ENCODE results near the gene ARMH4.

Gene ARMH4

GRCh38 chr14:58100735-58101368 lies 51.2 kb downstream of the ARMH4 start:
- DNase-seq (ENCODE audit: low read depth in 4 of 4, low spot score in 1 of 4), result no peak

GRCh38 chr14:58099682-58100081 lies 52.3 kb downstream of the ARMH4 start:
- DNase-seq (ENCODE audit: low read depth in 4 of 4, low spot score in 1 of 4), result no peak

DNA sequence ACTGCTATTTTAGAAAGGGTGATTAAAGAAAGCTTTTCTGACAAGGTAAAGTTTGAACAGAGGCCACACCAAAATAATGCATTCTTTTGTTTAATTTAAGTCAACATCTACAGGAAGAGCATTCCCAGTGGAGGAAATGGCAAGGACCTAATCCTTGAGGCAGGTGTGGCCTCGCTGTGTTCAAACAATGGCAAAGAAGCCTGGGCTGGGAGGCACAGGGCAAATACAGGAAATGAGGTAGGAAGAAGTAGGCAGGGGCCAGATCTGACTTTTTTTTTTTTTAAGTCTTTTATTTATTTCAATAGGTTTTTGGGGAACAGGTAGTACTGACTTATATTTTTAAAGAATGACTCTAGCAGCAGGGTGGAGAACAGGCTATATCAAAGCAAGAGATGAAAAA lies 53.5 kb downstream of the ARMH4 start:
- DNase-seq (ENCODE audit: low read depth in 4 of 4, low spot score in 1 of 4), result no peak

DNA sequence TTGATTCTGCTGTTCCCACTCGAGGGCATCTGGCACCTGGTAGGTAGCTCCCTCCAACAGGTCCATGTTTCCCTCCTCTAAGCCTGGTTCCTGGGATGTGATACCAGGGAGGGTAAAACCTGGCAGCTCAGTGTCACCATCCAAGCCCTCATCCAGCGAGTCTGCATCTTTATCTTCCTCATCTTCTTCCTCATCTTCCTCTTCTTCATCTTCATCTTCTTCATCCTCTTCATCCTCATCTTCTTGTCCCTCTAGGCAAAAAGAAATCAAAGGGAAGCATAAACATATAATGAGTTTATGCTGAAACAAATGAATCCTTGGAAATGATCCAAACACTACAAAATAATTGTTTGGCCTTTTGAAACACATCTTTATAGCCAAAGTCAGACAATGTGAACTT lies 55.3 kb downstream of the ARMH4 start:
- no peak for DNase-seq (ENCODE audit: low read depth in 4 of 4, low spot score in 1 of 4)

- no peak for DNase-seq (ENCODE audit: low read depth in 4 of 4, low spot score in 1 of 4)
These were observed 60.0 kb downstream of the ARMH4 start for GRCh38 chr14:58091883-58092630.

- no peak for DNase-seq (ENCODE audit: low read depth in 4 of 4, low spot score in 1 of 4)
These were observed 62.4 kb downstream of the ARMH4 start for GRCh38 chr14:58089612-58090011.

GRCh38 chr14:58088961-58089360 lies 63.1 kb downstream of the ARMH4 start:
- DNase-seq (ENCODE audit: low read depth in 4 of 4, low spot score in 1 of 4), result no peak

- no peak for DNase-seq (ENCODE audit: low read depth in 4 of 4, low spot score in 1 of 4)
These were observed 66.1 kb downstream of the ARMH4 start for GRCh38 chr14:58085877-58086276.

DNA sequence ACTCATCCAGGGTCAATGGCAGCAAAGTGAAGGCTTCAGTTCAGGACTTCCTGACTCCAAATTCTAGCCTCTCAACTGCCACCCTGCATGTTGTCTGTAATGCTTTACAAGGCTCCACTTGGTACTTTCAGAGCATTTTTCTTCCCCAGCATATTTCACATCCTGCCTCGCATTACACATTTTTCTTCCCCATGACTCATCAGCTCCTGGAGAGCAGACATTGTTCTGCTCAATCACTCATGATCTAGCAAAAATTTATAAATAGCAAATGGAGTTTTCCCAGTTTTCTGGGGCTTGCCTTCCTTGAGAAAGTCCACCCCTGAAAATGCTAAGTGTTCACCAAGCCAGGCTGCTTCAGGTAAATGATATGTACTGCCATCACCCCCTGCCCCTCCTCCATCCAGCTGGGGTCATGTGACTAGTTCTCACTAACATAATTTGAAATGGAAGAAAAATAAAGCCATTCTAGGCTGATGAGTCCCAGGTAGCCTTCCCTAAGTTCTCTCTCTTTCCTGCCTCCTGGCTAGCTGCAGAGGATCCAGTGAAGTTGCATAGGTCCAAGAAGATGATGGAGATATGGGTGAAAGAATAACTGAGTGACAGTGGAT lies 69.4 kb downstream of the ARMH4 start:
- DNase-seq (ENCODE audit: low read depth in 4 of 4, low spot score in 1 of 4), result no peak

DNA sequence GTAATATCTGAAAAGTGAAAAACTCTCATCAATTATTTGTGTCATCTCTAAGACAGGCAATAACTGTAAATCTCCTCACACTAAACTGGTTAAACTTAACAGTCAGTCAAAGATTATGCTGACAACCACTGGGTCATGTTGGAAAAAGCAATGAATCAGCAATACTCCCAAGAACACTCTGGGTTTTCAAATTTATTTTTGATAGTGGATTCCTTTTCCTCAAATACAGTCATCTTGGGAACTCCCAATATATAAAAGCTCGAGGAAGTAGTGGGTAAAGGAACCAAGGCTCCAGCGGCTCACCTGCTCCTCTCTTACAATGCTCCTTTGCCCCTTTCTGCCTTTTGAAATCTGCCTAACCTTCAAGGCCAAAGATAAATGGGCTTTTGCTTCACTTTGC lies 70.0 kb downstream of the ARMH4 start:
- DNase-seq (ENCODE audit: low read depth in 4 of 4, low spot score in 1 of 4), result no peak

- DNase-seq (ENCODE audit: low read depth in 4 of 4, low spot score in 1 of 4), result no peak
These were observed 73.5 kb downstream of the ARMH4 start for GRCh38 chr14:58078471-58078870.

- DNase-seq (ENCODE audit: low read depth in 4 of 4, low spot score in 1 of 4), result no peak
These were observed 73.9 kb downstream of the ARMH4 start for GRCh38 chr14:58078068-58078467.

DNA sequence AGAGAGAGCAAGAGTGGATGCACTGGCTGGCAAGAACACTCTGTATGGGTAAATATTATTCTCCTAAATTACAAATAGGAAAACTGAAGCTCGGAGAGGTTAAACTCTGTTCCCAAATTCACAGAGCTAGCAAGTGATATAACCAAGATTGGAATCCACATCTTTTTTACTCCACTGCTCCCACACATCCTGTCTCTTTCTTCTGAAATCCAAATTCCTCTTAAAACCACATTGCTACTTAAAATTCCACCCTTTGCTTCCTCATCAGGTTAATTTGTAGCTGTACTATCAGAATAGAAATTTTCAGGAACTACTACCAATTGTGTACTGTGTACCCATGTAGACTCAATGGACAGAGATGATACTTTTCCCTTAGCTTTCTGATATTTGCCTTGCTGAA lies 74.4 kb downstream of the ARMH4 start:
- DNase-seq (ENCODE audit: low read depth in 4 of 4, low spot score in 1 of 4), result no peak

DNA sequence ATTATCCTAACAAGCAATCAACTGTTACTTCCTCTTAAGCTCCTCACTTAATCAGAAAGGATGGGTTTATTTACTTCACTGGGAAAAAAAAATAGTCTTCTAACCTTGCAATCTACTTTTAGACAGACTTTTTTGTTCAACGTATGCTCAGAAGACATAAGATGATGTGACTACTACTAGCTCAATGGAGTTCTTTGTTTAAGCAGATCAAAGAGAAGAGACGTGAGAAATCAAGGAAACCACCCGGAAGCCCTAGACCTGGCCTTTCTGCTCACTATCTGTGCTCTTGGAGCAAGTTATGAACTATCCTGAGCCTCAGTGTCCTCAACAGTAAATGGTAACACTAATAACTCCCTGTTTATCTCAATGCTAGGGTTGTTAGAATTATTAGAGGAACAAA lies 78.5 kb downstream of the ARMH4 start:
- no peak for DNase-seq (ENCODE audit: low read depth in 4 of 4, low spot score in 1 of 4)

GRCh38 chr14:58072288-58073071 lies 79.5 kb downstream of the ARMH4 start:
- peak in 3 of 4 experiments; percentile 9 to 11 (median 9) for DNase-seq (ENCODE audit: low read depth in 4 of 4, low spot score in 1 of 4)

DNA sequence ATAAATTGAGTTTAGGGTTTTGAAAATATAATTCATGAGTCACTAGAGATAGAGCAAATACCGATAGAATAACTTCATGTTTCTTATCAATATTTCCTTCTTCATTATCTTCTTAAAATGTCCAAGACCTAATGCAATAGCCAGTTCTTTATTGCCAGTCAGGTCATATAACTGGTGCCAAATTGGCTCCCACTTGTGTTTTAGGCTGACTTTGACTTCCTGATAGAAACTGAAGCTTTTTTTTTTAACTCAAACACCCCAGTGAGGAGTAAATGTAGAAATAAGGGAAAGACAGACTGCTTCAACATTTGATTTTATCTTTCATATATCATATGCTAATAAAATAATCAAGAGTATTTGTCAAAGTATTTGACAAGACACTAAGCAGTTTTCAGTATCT lies 80.7 kb downstream of the ARMH4 start:
- no peak for DNase-seq (ENCODE audit: low read depth in 4 of 4, low spot score in 1 of 4)

- DNase-seq (ENCODE audit: low read depth in 4 of 4, low spot score in 1 of 4), result no peak
These were observed 83.7 kb downstream of the ARMH4 start for GRCh38 chr14:58068306-58068705.

GRCh38 chr14:58066115-58066514 lies 85.9 kb downstream of the ARMH4 start:
- no peak for DNase-seq (ENCODE audit: low read depth in 4 of 4, low spot score in 1 of 4)

DNA sequence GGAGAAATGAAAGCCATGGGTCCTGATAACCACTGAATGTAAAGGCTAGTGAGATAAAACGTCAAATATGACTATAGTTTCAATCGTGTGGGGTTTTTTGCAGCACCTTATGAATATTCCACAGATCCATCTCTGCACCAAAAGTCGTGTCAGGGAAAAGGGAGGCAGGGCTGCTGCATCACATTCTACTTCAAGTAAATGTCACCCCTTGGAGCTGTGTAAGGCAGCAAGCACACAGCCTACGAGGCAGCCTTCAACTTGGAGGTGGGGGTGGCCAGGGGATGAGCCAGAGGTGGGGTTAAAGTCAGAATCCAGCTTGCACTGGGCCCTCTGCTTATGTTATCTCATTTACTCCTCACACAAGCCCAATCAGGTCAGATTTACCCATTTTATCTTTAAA lies 90.4 kb downstream of the ARMH4 start:
- DNase-seq (ENCODE audit: low read depth in 4 of 4, low spot score in 1 of 4), result no peak

GRCh38 chr14:58060898-58061297 lies 91.1 kb downstream of the ARMH4 start:
- DNase-seq (ENCODE audit: low read depth in 4 of 4, low spot score in 1 of 4), result no peak

- no peak for DNase-seq (ENCODE audit: low read depth in 4 of 4, low spot score in 1 of 4)
These were observed 91.9 kb downstream of the ARMH4 start for GRCh38 chr14:58060077-58060476.

DNA sequence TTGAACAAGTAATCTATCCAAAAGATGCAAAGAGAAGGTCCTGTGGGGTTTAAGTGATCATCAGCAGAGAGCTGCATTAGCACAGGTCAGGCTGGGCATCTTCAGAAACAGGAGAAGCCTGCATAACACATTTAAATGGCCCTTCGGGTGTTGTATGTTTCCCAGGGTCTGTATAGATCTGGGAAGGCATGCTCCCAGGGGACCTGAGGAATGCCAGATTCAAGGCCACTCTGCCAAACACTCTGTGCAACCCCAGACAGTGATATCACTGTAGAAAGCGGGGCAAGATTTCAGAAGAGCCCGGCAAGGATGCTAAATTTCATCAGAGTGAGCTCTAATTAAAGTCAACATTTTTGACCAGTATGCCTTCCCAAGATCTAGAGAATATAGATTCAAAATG lies 92.9 kb downstream of the ARMH4 start:
- no peak for DNase-seq (ENCODE audit: low read depth in 4 of 4, low spot score in 1 of 4)
